Tibial artery (tissue), 4 donors: ENCODE data around the gene MTCH2.

Experiments used
- DNase-seq, 2 donors: peaks; one replicate each; pipeline ENCODE4 v3.0.0-alpha.2; 2019
- H3K27ac ChIP-seq, 2 donors: fragments of 200-600 bp; sonication (generic) in 1 of 2; 1 replicate in 1 of 2; 2 replicates in 1 of 2; pipeline ENCODE4 v1.5.1; 2018 to 2019; ENCODE audit warnings: mild to moderate bottlenecking in 1 of 2
- H3K27me3 ChIP-seq, 2 donors: fragments of 200-600 bp; sonication (generic) in 1 of 2; one replicate each; pipeline versions ENCODE4 v1.5.1 to v1.6.0; 2016 to 2019
- H3K36me3 ChIP-seq, 3 donors: fragments of 200-600 bp; sonication (generic) in 2 of 3; one replicate each; pipeline ENCODE4 v1.5.1; 2016 to 2019; ENCODE audit warnings: mild to moderate bottlenecking in 2 of 3
- H3K4me1 ChIP-seq, 4 donors: fragments of 200-600 bp; sonication (generic) in 2 of 4; 1 replicate in 3 of 4; 2 replicates in 1 of 4; pipeline ENCODE4 v1.5.1; 2016 to 2019
- H3K4me3 ChIP-seq, 2 donors: fragments of 200-600 bp; sonication (generic) in 1 of 2; 1 replicate in 1 of 2; 2 replicates in 1 of 2; pipeline ENCODE4 v1.5.1; 2018 to 2019; ENCODE audit warnings: mild to moderate bottlenecking in 2 of 2
- H3K9me3 ChIP-seq, 3 donors: fragments of 200-600 bp; sonication (generic) in 1 of 3; one replicate each; pipeline ENCODE4 v1.5.1; 2016 to 2019
- intact Hi-C: fragments of 100-400 bp; cut with DNase I; formaldehyde crosslinking; loops from one replicate; pipeline ENCODE4 v1.15.0; 2023; ENCODE audit warnings: low total_unique reads
- TF ChIP-seq, protein P1 (sequence below), 2 experiments: fragments of 200-600 bp in 1 of 2; fragments of 450-650 bp in 1 of 2; IDR thresholded peaks; one replicate each; pipeline ENCODE4 v1.5.1; 2017 to 2019; ENCODE audit warnings: antibody characterized with exemption in 2 of 2, mild to moderate bottlenecking in 1 of 2, moderate library complexity in 1 of 2

Gene MTCH2

GRCh38 chr11:47593934-47594855 is 48.2 kb downstream of the MTCH2 start, which contains the start of gene C1QTNF4:
C1QTNF4 (minus strand) TSS chr11:47594411; CDS start chr11:47590810, 3,601 bp downstream.
- H3K4me3 ChIP-seq = peak within 1 kb of the TSS; percentile 15 to 40

GRCh38 chr11:47593492-47593933 is 48.8 kb downstream of the MTCH2 start:
- no peaks in the 10 kb centered on the region for H3K36me3 ChIP-seq
- no peak overlapping the region for H3K27ac ChIP-seq
- H3K9me3 ChIP-seq = no peaks in the 10 kb centered on the region
- TF ChIP-seq, protein P1, sequence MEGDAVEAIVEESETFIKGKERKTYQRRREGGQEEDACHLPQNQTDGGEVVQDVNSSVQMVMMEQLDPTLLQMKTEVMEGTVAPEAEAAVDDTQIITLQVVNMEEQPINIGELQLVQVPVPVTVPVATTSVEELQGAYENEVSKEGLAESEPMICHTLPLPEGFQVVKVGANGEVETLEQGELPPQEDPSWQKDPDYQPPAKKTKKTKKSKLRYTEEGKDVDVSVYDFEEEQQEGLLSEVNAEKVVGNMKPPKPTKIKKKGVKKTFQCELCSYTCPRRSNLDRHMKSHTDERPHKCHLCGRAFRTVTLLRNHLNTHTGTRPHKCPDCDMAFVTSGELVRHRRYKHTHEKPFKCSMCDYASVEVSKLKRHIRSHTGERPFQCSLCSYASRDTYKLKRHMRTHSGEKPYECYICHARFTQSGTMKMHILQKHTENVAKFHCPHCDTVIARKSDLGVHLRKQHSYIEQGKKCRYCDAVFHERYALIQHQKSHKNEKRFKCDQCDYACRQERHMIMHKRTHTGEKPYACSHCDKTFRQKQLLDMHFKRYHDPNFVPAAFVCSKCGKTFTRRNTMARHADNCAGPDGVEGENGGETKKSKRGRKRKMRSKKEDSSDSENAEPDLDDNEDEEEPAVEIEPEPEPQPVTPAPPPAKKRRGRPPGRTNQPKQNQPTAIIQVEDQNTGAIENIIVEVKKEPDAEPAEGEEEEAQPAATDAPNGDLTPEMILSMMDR (IDR thresholded peaks at IDR 0.05) = no peak
- intact Hi-C loops = no loop called here
- no peak overlapping the region for H3K4me3 ChIP-seq
- peaks cover 0 to 73% of the 10 kb centered on the region in 2 donors for H3K27me3 ChIP-seq
- H3K4me1 ChIP-seq = peaks cover 0 to 18% (median 12%) of the 10 kb centered on the region in 4 donors
- no peak for DNase-seq

More at GRCh38 chr11:47593934-47594855, 48.2 kb downstream of the MTCH2 start, which contains the start of gene C1QTNF4:
- H3K27ac ChIP-seq = no peak within 1 kb of the TSS
- TF ChIP-seq, protein P1 (IDR thresholded peaks at IDR 0.05) = no peak
- H3K27me3 ChIP-seq = peaks cover 0 to 69% of the 10 kb centered on the region in 2 donors
- H3K9me3 ChIP-seq = no peaks in the 10 kb centered on the region
- H3K36me3 ChIP-seq = no peaks in the 10 kb centered on the region
- H3K4me1 ChIP-seq = peaks cover 0 to 18% (median 12%) of the 10 kb centered on the region in 4 donors
- no peak for DNase-seq
- intact Hi-C loops = no loop called here

- Histone ChIP-seq H3K36me3 (no peaks in the 10 kb centered on the region), H3K4me3 (no peak overlapping the region), H3K27ac (no peak overlapping the region), H3K9me3 (no peaks in the 10 kb centered on the region), H3K4me1 (peaks cover 0 to 18% (median 12%) of the 10 kb centered on the region in 4 donors), H3K27me3 (peaks cover 0 to 73% of the 10 kb centered on the region in 2 donors)
- TF ChIP-seq, protein P1 (IDR thresholded peaks at IDR 0.05) = no peak
- no peak for DNase-seq
- intact Hi-C loops = no loop called here
Observed at GRCh38 chr11:47592970-47593369, 49.4 kb downstream of the MTCH2 start.

- intact Hi-C loops = no loop called here
- Histone ChIP-seq H3K27me3 (peaks cover 0 to 69% of the 10 kb centered on the region in 2 donors), H3K27ac (no peak overlapping the region), H3K9me3 (no peaks in the 10 kb centered on the region), H3K36me3 (no peaks in the 10 kb centered on the region), H3K4me1 (peaks cover 0 to 18% (median 12%) of the 10 kb centered on the region in 4 donors), H3K4me3 (no peak overlapping the region)
- DNase-seq = no peak
- TF ChIP-seq, protein P1 (IDR thresholded peaks at IDR 0.05) = no peak
Observed at GRCh38 chr11:47592251-47592650, 50.1 kb downstream of the MTCH2 start.

DNA sequence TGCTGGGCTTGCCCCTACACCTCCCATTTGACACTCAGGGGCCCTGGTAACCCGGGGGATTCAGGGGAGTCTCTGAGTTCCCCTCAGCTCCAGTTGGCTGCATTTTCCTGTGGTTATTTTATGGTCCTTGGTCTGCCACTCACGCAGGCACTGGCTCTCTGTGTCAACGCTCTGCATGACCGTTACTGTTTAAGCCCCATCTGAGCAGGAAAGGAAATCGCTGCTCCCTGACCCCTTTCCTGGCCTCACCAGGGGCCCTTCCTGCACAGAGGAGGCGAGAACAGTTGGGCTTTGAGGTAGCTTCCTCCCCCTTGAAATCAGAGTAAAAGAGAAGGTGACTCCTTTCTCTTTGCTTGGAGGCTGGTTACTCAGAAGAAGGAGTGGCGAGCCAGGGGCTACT is 50.6 kb downstream of the MTCH2 start:
- TF ChIP-seq, protein P1 (IDR thresholded peaks at IDR 0.05) = no peak

More for the DNA sequence above, 50.6 kb downstream of the MTCH2 start:
- peaks cover 0 to 69% of the 10 kb centered on the region in 2 donors for H3K27me3 ChIP-seq
- intact Hi-C loops = no loop called here
- no peak overlapping the region for H3K4me3 ChIP-seq
- no peaks in the 10 kb centered on the region for H3K36me3 ChIP-seq
- peaks cover 0 to 18% (median 12%) of the 10 kb centered on the region in 4 donors for H3K4me1 ChIP-seq
- H3K27ac ChIP-seq = no peak overlapping the region
- no peaks in the 10 kb centered on the region for H3K9me3 ChIP-seq
- DNase-seq = no peak
